Measurements from ENCODE around the gene ANKLE1. TPM values are rescaled to one million over a fixed set of nuclear protein-coding genes. Genes with fewer than 3 reads are reported as not detected.

The ANKLE1 gene
- polyA plus RNA-seq, 1 of the 3 experiments (the other 2 are of a cell fraction): 2.6 TPM

GRCh38 chr19:17259118-17259780, 22.5 kb upstream of the ANKLE1 start:
- Histone ChIP-seq H3F3A (replicated peaks; ENCODE audit: insufficient read depth) (no peaks in the 10 kb centered on the region), H3K4me1 (ENCODE audit: control insufficient read depth in 1 of 2, insufficient read depth in 2 of 2, low read depth in 1 of 2, low read length in 1 of 2) (no peaks in the 10 kb centered on the region), H3K9me3 (peaks cover 9% of the 10 kb centered on the region; the same call in 1 of the 2 replicates), H3K36me3 (replicated peaks in 1 of 2; ENCODE audit: control insufficient read depth in 1 of 2, insufficient read depth in 2 of 2, low read length in 1 of 2) (no peaks in the 10 kb centered on the region), H3K9me2 (no peaks in the 10 kb centered on the region), H3K4me2 (no peak overlapping the region), H4K20me1 (ENCODE audit: insufficient read depth) (no peaks in the 10 kb centered on the region), H3K27ac (ENCODE audit: low read depth in 2 of 2, low read length in 1 of 2) (no peak overlapping the region), H2AFZ (ENCODE audit: low read depth) (no peak overlapping the region), H3K27me3 (ENCODE audit: insufficient read depth) (no peaks in the 10 kb centered on the region), H3K79me2 (ENCODE audit: insufficient read depth) (no peaks in the 10 kb centered on the region), H3K4me3 (ENCODE audit: low read depth in 2 of 2, low read length in 1 of 2) (no peak overlapping the region), H3K9ac (no peak overlapping the region)
- CTCF ChIA-PET: interaction anchor here (1.2 to 1.7 kb wide), 6 partner anchors 8 to 196 kb away, joined by 3 to 11 read pairs (median 4); partner anchors contain the start of gene ANKLE1
- TF ChIP-seq PBX3 (IDR thresholded peaks at IDR 0.05): no peak
- TF ChIP-seq MAX (IDR thresholded peaks at IDR 0.05; ENCODE audit: low read depth): no peak
- no peak for TF ChIP-seq FOXM1 (IDR thresholded peaks at IDR 0.05; ENCODE audit: low read depth)
- no peak for TF ChIP-seq YY1 (IDR thresholded peaks at IDR 0.05; ENCODE audit: low read depth)
- no peak for TF ChIP-seq SMC3 (IDR thresholded peaks at IDR 0.05; ENCODE audit: low read depth, low read length)
- no peak for TF ChIP-seq RAD21 (IDR thresholded peaks at IDR 0.05; ENCODE audit: low read length)
- no peak for TF ChIP-seq TEAD4 (IDR thresholded peaks at IDR 0.05; ENCODE audit: borderline replicate concordance, insufficient read depth)
- TF ChIP-seq, protein P1, sequence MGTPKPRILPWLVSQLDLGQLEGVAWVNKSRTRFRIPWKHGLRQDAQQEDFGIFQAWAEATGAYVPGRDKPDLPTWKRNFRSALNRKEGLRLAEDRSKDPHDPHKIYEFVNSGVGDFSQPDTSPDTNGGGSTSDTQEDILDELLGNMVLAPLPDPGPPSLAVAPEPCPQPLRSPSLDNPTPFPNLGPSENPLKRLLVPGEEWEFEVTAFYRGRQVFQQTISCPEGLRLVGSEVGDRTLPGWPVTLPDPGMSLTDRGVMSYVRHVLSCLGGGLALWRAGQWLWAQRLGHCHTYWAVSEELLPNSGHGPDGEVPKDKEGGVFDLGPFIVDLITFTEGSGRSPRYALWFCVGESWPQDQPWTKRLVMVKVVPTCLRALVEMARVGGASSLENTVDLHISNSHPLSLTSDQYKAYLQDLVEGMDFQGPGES (IDR thresholded peaks at IDR 0.05; ENCODE audit: low read depth, low read length): no peak
- TF ChIP-seq, protein P2, sequence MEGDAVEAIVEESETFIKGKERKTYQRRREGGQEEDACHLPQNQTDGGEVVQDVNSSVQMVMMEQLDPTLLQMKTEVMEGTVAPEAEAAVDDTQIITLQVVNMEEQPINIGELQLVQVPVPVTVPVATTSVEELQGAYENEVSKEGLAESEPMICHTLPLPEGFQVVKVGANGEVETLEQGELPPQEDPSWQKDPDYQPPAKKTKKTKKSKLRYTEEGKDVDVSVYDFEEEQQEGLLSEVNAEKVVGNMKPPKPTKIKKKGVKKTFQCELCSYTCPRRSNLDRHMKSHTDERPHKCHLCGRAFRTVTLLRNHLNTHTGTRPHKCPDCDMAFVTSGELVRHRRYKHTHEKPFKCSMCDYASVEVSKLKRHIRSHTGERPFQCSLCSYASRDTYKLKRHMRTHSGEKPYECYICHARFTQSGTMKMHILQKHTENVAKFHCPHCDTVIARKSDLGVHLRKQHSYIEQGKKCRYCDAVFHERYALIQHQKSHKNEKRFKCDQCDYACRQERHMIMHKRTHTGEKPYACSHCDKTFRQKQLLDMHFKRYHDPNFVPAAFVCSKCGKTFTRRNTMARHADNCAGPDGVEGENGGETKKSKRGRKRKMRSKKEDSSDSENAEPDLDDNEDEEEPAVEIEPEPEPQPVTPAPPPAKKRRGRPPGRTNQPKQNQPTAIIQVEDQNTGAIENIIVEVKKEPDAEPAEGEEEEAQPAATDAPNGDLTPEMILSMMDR (IDR thresholded peaks at IDR 0.05): no peak
- no peak for TF ChIP-seq RXRA (IDR thresholded peaks at IDR 0.05; ENCODE audit: borderline replicate concordance, low read depth)
- TF ChIP-seq MXI1 (IDR thresholded peaks at IDR 0.05; ENCODE audit: low read depth, low read length): no peak
- no peak for TF ChIP-seq EP300 (IDR thresholded peaks at IDR 0.05; ENCODE audit: borderline replicate concordance in 1 of 2, low read depth in 1 of 2, low read length in 1 of 2)
- TF ChIP-seq ELF1 (IDR thresholded peaks at IDR 0.05): no peak
- no peak for TF ChIP-seq USF1 (IDR thresholded peaks at IDR 0.05; ENCODE audit: borderline replicate concordance, low read depth)
- no peak for TF ChIP-seq NRF1 (IDR thresholded peaks at IDR 0.05; ENCODE audit: low read depth, low read length)
- no peak for TF ChIP-seq TCF12 (IDR thresholded peaks at IDR 0.05)
- TF ChIP-seq RCOR1 (IDR thresholded peaks at IDR 0.05; ENCODE audit: low read length): no peak
- TF ChIP-seq GABPA (IDR thresholded peaks at IDR 0.05; ENCODE audit: low read depth): no peak
- TF ChIP-seq GATA2 (CRISPR knock-in tag; IDR thresholded peaks at IDR 0.05): no peak
- TF ChIP-seq EZH2phosphoT487 (IDR thresholded peaks at IDR 0.05; ENCODE audit: borderline replicate concordance, low read depth): no peak
- POLR2A ChIA-PET: interaction anchor here (1.2 to 2.2 kb wide), 3 partner anchors 33 to 44 kb away, joined by 3 to 4 read pairs (median 4); partner anchors contain the start of genes OCEL1 and USE1
- no peak for DNase-seq
- 41% methylated on average over 6 of the region's 9 CpGs for WGBS (ENCODE audit: low lambda C conversion rate)

Data from SK-N-SH (cell line).